ENCODE data around the gene VDAC1. TPM values are rescaled to one million over a fixed set of nuclear protein-coding genes. Genes with fewer than 3 reads are reported as not detected.
A peak's percentile ranks its signal among the peaks of the same experiment; 100 is the strongest.
"Not testable (repeated sequence)": the region's sequence is repeated elsewhere in the genome, so short reads cannot be mapped to it uniquely, and the experiment has no call there.

The VDAC1 gene
- total RNA-seq, 1 donor from 2014 or later = 224 TPM

- Histone ChIP-seq H3K27ac (no peak overlapping the region), H3K4me2 (no peak overlapping the region), H2AFZ (replicated peaks) (no peak overlapping the region), H3F3A (ENCODE audit: low read depth) (peaks cover 6% of the 10 kb centered on the region), H3K9me3 (ENCODE audit: low read depth) (no peaks in the 10 kb centered on the region), H3K9ac (no peak overlapping the region), H3K4me1 (no peaks in the 10 kb centered on the region), H3K36me3 (peaks cover 10% of the 10 kb centered on the region), H3K79me2 (ENCODE audit: low read depth) (peaks cover 24% of the 10 kb centered on the region), H3K4me3 (no peak overlapping the region), H3K27me3 (no peaks in the 10 kb centered on the region), H4K20me1 (ENCODE audit: low read depth) (no peaks in the 10 kb centered on the region)
- peaks cover 5% of the 10 kb centered on the region for H3K4me1 Mint-ChIP-seq
- H3K9me3 Mint-ChIP-seq = no peaks in the 10 kb centered on the region
- no peaks in the 10 kb centered on the region for H3K27me3 Mint-ChIP-seq (ENCODE audit: insufficient read depth, low read depth)
- no peak overlapping the region for H3K4me3 Mint-ChIP-seq
- no peak for DNase-seq (ENCODE audit: low spot score)
- TF ChIP-seq EZH2 (IDR thresholded peaks at IDR 0.05) (no peak), EZH2phosphoT487 (IDR thresholded peaks at IDR 0.05) (no peak), CTCF (IDR thresholded peaks at IDR 0.05) (no peak)
- H3K36me3 Mint-ChIP-seq = peaks cover 12% of the 10 kb centered on the region
- no peak overlapping the region for H3K27ac Mint-ChIP-seq
These were observed 47.7 kb downstream of the VDAC1 start for GRCh38 chr5:133957080-133957479.

GRCh38 chr5:133956196-133956595 lies 48.6 kb downstream of the VDAC1 start:
- H3K79me2 ChIP-seq (ENCODE audit: low read depth) = peaks cover 15% of the 10 kb centered on the region
- H3K27ac Mint-ChIP-seq; H2AFZ ChIP-seq (replicated peaks); H4K20me1 ChIP-seq (ENCODE audit: low read depth); H3K9me3 Mint-ChIP-seq; H3F3A ChIP-seq (ENCODE audit: low read depth); H3K4me3 Mint-ChIP-seq; H3K4me3 ChIP-seq; H3K27me3 ChIP-seq; H3K27ac ChIP-seq; H3K9ac ChIP-seq; H3K36me3 ChIP-seq; H3K27me3 Mint-ChIP-seq (ENCODE audit: insufficient read depth, low read depth); H3K4me2 ChIP-seq; H3K9me3 ChIP-seq (ENCODE audit: low read depth); H3K4me1 Mint-ChIP-seq; H3K4me1 ChIP-seq; DNase-seq (ENCODE audit: low spot score): not testable (repeated sequence)
- peaks cover 12% of the 10 kb centered on the region for H3K36me3 Mint-ChIP-seq

- Mint-ChIP-seq H3K4me3 (no peak overlapping the region), H3K36me3 (peaks cover 12% of the 10 kb centered on the region), H3K27ac (peak overlapping the region; percentile 69), H3K4me1 (peaks cover 5% of the 10 kb centered on the region), H3K9me3 (no peaks in the 10 kb centered on the region), H3K27me3 (ENCODE audit: insufficient read depth, low read depth) (peaks cover 2% of the 10 kb centered on the region)
- peaks cover 6% of the 10 kb centered on the region for H3F3A ChIP-seq (ENCODE audit: low read depth)
- no peak overlapping the region for H3K4me3 ChIP-seq
- no peak overlapping the region for H3K9ac ChIP-seq
- no peak overlapping the region for H3K4me2 ChIP-seq
- H2AFZ ChIP-seq (replicated peaks) = no peak overlapping the region
- no peaks in the 10 kb centered on the region for H3K79me2 ChIP-seq (ENCODE audit: low read depth)
- peaks cover 10% of the 10 kb centered on the region for H3K36me3 ChIP-seq
- no peaks in the 10 kb centered on the region for H3K4me1 ChIP-seq
- no peak overlapping the region for H3K27ac ChIP-seq
- no peaks in the 10 kb centered on the region for H3K9me3 ChIP-seq (ENCODE audit: low read depth)
- no peaks in the 10 kb centered on the region for H3K27me3 ChIP-seq
- DNase-seq (ENCODE audit: low spot score) = no peak
- no peak for TF ChIP-seq CTCF (IDR thresholded peaks at IDR 0.05)
- TF ChIP-seq EZH2 (IDR thresholded peaks at IDR 0.05) = no peak
- no peak for TF ChIP-seq EZH2phosphoT487 (IDR thresholded peaks at IDR 0.05)
- H4K20me1 ChIP-seq (ENCODE audit: low read depth) = no peaks in the 10 kb centered on the region
These were observed 51.1 kb downstream of the VDAC1 start for GRCh38 chr5:133953568-133954145.

- no peak overlapping the region for H3K9ac ChIP-seq
- H2AFZ ChIP-seq (replicated peaks) = no peak overlapping the region
These were observed 51.8 kb downstream of the VDAC1 start for GRCh38 chr5:133952729-133953567.

More at GRCh38 chr5:133952729-133953567, 51.8 kb downstream of the VDAC1 start:
- DNase-seq (ENCODE audit: low spot score) = no peak
- H3K4me1 Mint-ChIP-seq = peaks cover 5% of the 10 kb centered on the region
- no peak overlapping the region for H3K27ac ChIP-seq
- no peaks in the 10 kb centered on the region for H3K4me1 ChIP-seq
- H3K4me2 ChIP-seq = no peak overlapping the region
- peaks cover 6% of the 10 kb centered on the region for H3F3A ChIP-seq (ENCODE audit: low read depth)
- no peaks in the 10 kb centered on the region for H3K9me3 ChIP-seq (ENCODE audit: low read depth)
- H3K79me2 ChIP-seq (ENCODE audit: low read depth) = no peaks in the 10 kb centered on the region
- H3K27ac Mint-ChIP-seq = no peak overlapping the region
- peaks cover 10% of the 10 kb centered on the region for H3K36me3 ChIP-seq
- H3K4me3 ChIP-seq = no peak overlapping the region
- no peaks in the 10 kb centered on the region for H3K9me3 Mint-ChIP-seq
- H3K36me3 Mint-ChIP-seq = peaks cover 12% of the 10 kb centered on the region
- no peak overlapping the region for H3K4me3 Mint-ChIP-seq
- no peaks in the 10 kb centered on the region for H3K27me3 ChIP-seq
- TF ChIP-seq EZH2phosphoT487 (IDR thresholded peaks at IDR 0.05) (no peak), CTCF (IDR thresholded peaks at IDR 0.05) (no peak), EZH2 (IDR thresholded peaks at IDR 0.05) (no peak)
- H4K20me1 ChIP-seq (ENCODE audit: low read depth) = no peaks in the 10 kb centered on the region
- H3K27me3 Mint-ChIP-seq (ENCODE audit: insufficient read depth, low read depth) = peaks cover 2% of the 10 kb centered on the region
